Epithelial cell of proximal tubule (primary cell): ENCODE results near the gene ACTBL2. TPM values are rescaled to one million over a fixed set of nuclear protein-coding genes. Genes with fewer than 3 reads are reported as not detected.

Experiments used
- DNase-seq: peaks from one replicate; pipeline ENCODE4 v3.0.0-alpha.2; 2011; ENCODE audit warnings: low read depth
- H3K4me3 ChIP-seq: 2 replicates; pipeline ENCODE4 v1.5.1; 2011; ENCODE audit warnings: low read depth, mild to moderate bottlenecking, low read length
- CTCF ChIP-seq: conservative IDR thresholded peaks from 2 replicates; pipeline ENCODE4 v1.5.1; 2012; ENCODE audit warnings: low read depth, mild to moderate bottlenecking, low read length
- total RNA-seq: library from RNA; depleted of rRNA; stranded (reverse); fragments of >200 nt; gene quantifications from 2 replicates; pipeline ENCODE4 v1.2.3, GENCODE V29; 2015

ACTBL2 gene
- total RNA-seq, 1 donor from 2014 or later, result 2.3 TPM

- H3K4me3 ChIP-seq, result no peak overlapping the region
- DNase-seq, result no peak
- TF ChIP-seq CTCF, result no peak
Observed at GRCh38 chr5:57448287-57448686, 34.3 kb downstream of the ACTBL2 start.

- no peak overlapping the region for H3K4me3 ChIP-seq
- TF ChIP-seq CTCF, result no peak
- DNase-seq, result no peak
Observed at GRCh38 chr5:57447658-57448057, 35.0 kb downstream of the ACTBL2 start.

- H3K4me3 ChIP-seq, result no peak overlapping the region
- DNase-seq, result no peak
- no peak for TF ChIP-seq CTCF
Observed at GRCh38 chr5:57446966-57447365, 35.6 kb downstream of the ACTBL2 start.

- no peak for DNase-seq
- no peak overlapping the region for H3K4me3 ChIP-seq
- TF ChIP-seq CTCF, result no peak
Observed at GRCh38 chr5:57445705-57446037, 36.9 kb downstream of the ACTBL2 start.

- no peak overlapping the region for H3K4me3 ChIP-seq
- no peak for TF ChIP-seq CTCF
- no peak for DNase-seq
Observed at GRCh38 chr5:57445006-57445704, 37.5 kb downstream of the ACTBL2 start.

- DNase-seq, result peak; percentile 83
- TF ChIP-seq CTCF, result no peak
- no peak overlapping the region for H3K4me3 ChIP-seq
Observed at GRCh38 chr5:57442080-57442839, 40.4 kb downstream of the ACTBL2 start.

GRCh38 chr5:57441557-57441956 lies 41.1 kb downstream of the ACTBL2 start:
- no peak for TF ChIP-seq CTCF
- DNase-seq, result peak; percentile 83
- H3K4me3 ChIP-seq, result no peak overlapping the region
